Stomach (tissue), 9 donors: ENCODE data around the gene LCK. TPM values are rescaled to one million over a fixed set of nuclear protein-coding genes. Genes with fewer than 3 reads are reported as not detected.

Source experiments
- DNase-seq, 2 donors: peaks; one replicate each; pipeline versions ENCODE4 v3.0.0 to v3.0.0-alpha.2; 2013 to 2019
- H3K27ac ChIP-seq, 5 donors: fragments of 200-600 bp in 4 of 5; sonication (generic) in 4 of 5; one replicate each; pipeline ENCODE4 v1.5.1; 2013 to 2019; ENCODE audit warnings: mild to moderate bottlenecking in 1 of 5, moderate library complexity in 1 of 5
- H3K27me3 ChIP-seq, 3 donors: fragments of 200-600 bp; sonication (generic); one replicate each; pipeline ENCODE4 v1.5.1; 2017 to 2019; ENCODE audit warnings: mixed run types in 1 of 3
- H3K36me3 ChIP-seq, 4 donors: fragments of 200-600 bp; sonication (generic); 1 replicate in 3 of 4; 2 replicates in 1 of 4; pipeline ENCODE4 v1.5.1; 2016 to 2019
- H3K4me1 ChIP-seq, 4 donors: fragments of 200-600 bp; sonication (generic); one replicate each; pipeline ENCODE4 v1.5.1; 2016 to 2019
- H3K4me3 ChIP-seq, 4 donors: fragments of 200-600 bp; sonication (generic) in 3 of 4; one replicate each; pipeline ENCODE4 v1.5.1; 2016 to 2019; ENCODE audit warnings: mild to moderate bottlenecking in 1 of 4
- H3K9me3 ChIP-seq, 4 donors: fragments of 200-600 bp; sonication (generic); one replicate each; pipeline ENCODE4 v1.5.1; 2016 to 2019
- CTCF ChIP-seq, 7 experiments: fragments of 450-650 bp in 4 of 7; fragments of 200-600 bp in 3 of 7; sonication (generic) in 3 of 7; IDR thresholded peaks; one replicate each; pipeline ENCODE4 v1.5.1; 2016 to 2019; ENCODE audit warnings: antibody characterized with exemption in 7 of 7, control low read depth in 2 of 7, mild to moderate bottlenecking in 1 of 7
- EP300 ChIP-seq: sonication (generic); formaldehyde crosslinking; IDR thresholded peaks from one replicate; pipeline ENCODE4 v1.6.1; 2017; ENCODE audit warnings: antibody characterized with exemption
- POLR2A ChIP-seq, 4 donors: fragments of 450-650 bp; IDR thresholded peaks; one replicate each; pipeline ENCODE4 v1.6.1; 2016; ENCODE audit warnings: antibody characterized with exemption in 4 of 4, control low read depth in 2 of 4, mild to moderate bottlenecking in 1 of 4, moderate library complexity in 1 of 4
- POLR2AphosphoS5 ChIP-seq, 3 donors: sonication (generic); formaldehyde crosslinking; IDR thresholded peaks; one replicate each; pipeline ENCODE4 v1.6.1; 2016; ENCODE audit warnings: antibody characterized with exemption in 3 of 3
- WGBS, 5 donors: extraction: QIAGEN DNeasy Blood & Tissue Kit in 3 of 5; methylation state at CpG; one replicate each; pipeline versions ENCODE4 v1.1.5 to v1.1.7; 2013 to 2018; 5-methylcytosine and 5-hydroxymethylcytosine counted together
- intact Hi-C: fragments of 100-400 bp; cut with DNase I; formaldehyde crosslinking; loops from one replicate; pipeline ENCODE4 v1.15.1; 2023; ENCODE audit warnings: low total_unique reads
- polyA plus RNA-seq, 3 donors: library from polyadenylated mRNA; stranded (reverse); fragments of 200-250 nt; gene quantifications; one replicate each; pipeline ENCODE4 v1.2.3, GENCODE V29; 2013
- total RNA-seq, 5 donors: library from RNA; depleted of rRNA; stranded (reverse); fragments of >200 nt; gene quantifications; one replicate each; pipeline versions ENCODE4 v1.1.0 to v1.2.3, GENCODE V29; 2014 to 2016
- donor health status: healthy with polysubstance abuse.
- donor health status: Bipolar disorder and iron deficiency.
- donor health status: healthy.

LCK gene
- total and polyA plus RNA-seq, 8 donors = 0.58 to 6.4 (median 2.2) TPM

GRCh38 chr1:32299327-32299726 is 48.3 kb downstream of the LCK start:
- Histone ChIP-seq H3K27me3 (no peaks in the 10 kb centered on the region), H3K4me3 (no peak overlapping the region), H3K9me3 (no peaks in the 10 kb centered on the region), H3K36me3 (peaks cover 19 to 44% (median 29%) of the 10 kb centered on the region in 4 donors), H3K4me1 (peaks cover 0 to 43% (median 25%) of the 10 kb centered on the region in 4 donors), H3K27ac (no peak overlapping the region)
- no peak for TF ChIP-seq POLR2A (IDR thresholded peaks at IDR 0.05)
- TF ChIP-seq POLR2AphosphoS5 (IDR thresholded peaks at IDR 0.05) = no peak
- TF ChIP-seq EP300 = no peak
- TF ChIP-seq CTCF (IDR thresholded peaks at IDR 0.05) = no peak
- intact Hi-C loops = no loop called here
- no peak for DNase-seq

GRCh38 chr1:32303358-32303757 is 52.3 kb downstream of the LCK start:
- no peak for TF ChIP-seq EP300
- no peak for TF ChIP-seq CTCF (IDR thresholded peaks at IDR 0.05)
- TF ChIP-seq POLR2AphosphoS5 (IDR thresholded peaks at IDR 0.05) = no peak
- TF ChIP-seq POLR2A (IDR thresholded peaks at IDR 0.05) = no peak
- no peak overlapping the region for H3K27ac ChIP-seq
- 94 to 99% (median 97%) methylated on average over 3 of the region's 3 CpGs for WGBS, 5 donors
- H3K36me3 ChIP-seq = peaks cover 23 to 59% (median 54%) of the 10 kb centered on the region in 4 donors
- H3K9me3 ChIP-seq = no peaks in the 10 kb centered on the region
- intact Hi-C loops = no loop called here
- no peak for DNase-seq
- H3K27me3 ChIP-seq = no peaks in the 10 kb centered on the region
- H3K4me1 ChIP-seq = peaks cover 6 to 38% (median 19%) of the 10 kb centered on the region in 4 donors
- H3K4me3 ChIP-seq = no peak overlapping the region

- H3K9me3 ChIP-seq = no peaks in the 10 kb centered on the region
- H3K27ac ChIP-seq = no peak overlapping the region
- H3K36me3 ChIP-seq = peaks cover 23 to 55% (median 50%) of the 10 kb centered on the region in 4 donors
- H3K27me3 ChIP-seq = no peaks in the 10 kb centered on the region
- no peak overlapping the region for H3K4me3 ChIP-seq
- intact Hi-C loops = no loop called here
- TF ChIP-seq CTCF (IDR thresholded peaks at IDR 0.05) (no peak), EP300 (no peak), POLR2A (IDR thresholded peaks at IDR 0.05) (no peak), POLR2AphosphoS5 (IDR thresholded peaks at IDR 0.05) (no peak)
- WGBS, 5 donors = 86 to 92% (median 88%) methylated on average over 3 of the region's 3 CpGs
- H3K4me1 ChIP-seq = peaks cover 12 to 39% (median 26%) of the 10 kb centered on the region in 4 donors
- no peak for DNase-seq
Observed at GRCh38 chr1:32303997-32304622, 53.0 kb downstream of the LCK start.

- 92 to 99% (median 95%) methylated on average over 2 of the region's 2 CpGs for WGBS, 5 donors
- no peak for TF ChIP-seq EP300
Observed at GRCh38 chr1:32305310-32305709, 54.2 kb downstream of the LCK start.

GRCh38 chr1:32307324-32307723 is 56.3 kb downstream of the LCK start:
- WGBS, 5 donors = 33 to 58% (median 45%) methylated on average over 2 of the region's 2 CpGs
- no peak for DNase-seq
- intact Hi-C loops = no loop called here
- H3K4me1 ChIP-seq = peaks cover 16 to 54% (median 36%) of the 10 kb centered on the region in 4 donors
- H3K27me3 ChIP-seq = no peaks in the 10 kb centered on the region
- peaks cover 23 to 49% (median 43%) of the 10 kb centered on the region in 4 donors for H3K36me3 ChIP-seq
- no peaks in the 10 kb centered on the region for H3K9me3 ChIP-seq
- no peak overlapping the region for H3K4me3 ChIP-seq
- no peak overlapping the region for H3K27ac ChIP-seq
- TF ChIP-seq EP300 (no peak), POLR2AphosphoS5 (IDR thresholded peaks at IDR 0.05) (no peak), CTCF (IDR thresholded peaks at IDR 0.05) (no peak), POLR2A (IDR thresholded peaks at IDR 0.05) (no peak)

More at GRCh38 chr1:32305310-32305709, 54.2 kb downstream of the LCK start:
- Histone ChIP-seq H3K36me3 (peaks cover 23 to 53% (median 50%) of the 10 kb centered on the region in 4 donors), H3K9me3 (no peaks in the 10 kb centered on the region), H3K4me3 (no peak overlapping the region), H3K27ac (no peak overlapping the region), H3K4me1 (peaks cover 19 to 47% (median 35%) of the 10 kb centered on the region in 4 donors), H3K27me3 (no peaks in the 10 kb centered on the region)
- intact Hi-C loops = no loop called here
- no peak for DNase-seq
